Cardiac muscle cell (in vitro differentiated cells and primary cell): Measurements from ENCODE around the gene PP2D1. TPM values are rescaled to one million over a fixed set of nuclear protein-coding genes. Genes with fewer than 3 reads are reported as not detected.
A peak's percentile ranks its signal among the peaks of the same experiment; 100 is the strongest.

ENCODE experiments used
- DNase-seq, 2 donors: peaks; one replicate each; pipeline versions ENCODE4 v3.0.0 to v3.0.0-alpha.2; 2010 to 2017; ENCODE audit warnings: low read depth in 1 of 2, low spot score in 1 of 2
- H3K27ac ChIP-seq: fragments of 200-600 bp; sonication (generic); 2 replicates; pipeline ENCODE4 v1.5.1; 2016
- H3K27me3 ChIP-seq: fragments of 200-600 bp; sonication (generic); 2 replicates; pipeline ENCODE4 v1.6.0; 2016; ENCODE audit warnings: control low read depth
- H3K36me3 ChIP-seq: fragments of 200-600 bp; sonication (generic); 2 replicates; pipeline ENCODE4 v1.5.1; 2016; ENCODE audit warnings: control low read depth
- H3K4me1 ChIP-seq: fragments of 200-600 bp; sonication (generic); 2 replicates; pipeline ENCODE4 v1.8.1; 2017; ENCODE audit warnings: low read depth, mild to moderate bottlenecking, mixed run types
- H3K4me3 ChIP-seq: fragments of 200-600 bp; sonication (generic); 2 replicates; pipeline ENCODE4 v1.5.1; 2016; ENCODE audit warnings: mild to moderate bottlenecking
- H3K9me3 ChIP-seq: fragments of 200-600 bp; sonication (generic); 2 replicates; pipeline ENCODE4 v1.5.1; 2017; ENCODE audit warnings: low read depth, mild to moderate bottlenecking, control low read depth
- CTCF ChIP-seq: IDR thresholded peaks from 2 replicates; pipeline ENCODE4 v1.5.1; 2012; ENCODE audit warnings: low read depth, mild to moderate bottlenecking, low read length
- polyA plus RNA-seq: library from polyadenylated mRNA; unstranded; fragments of >200 nt; fragmentation: Nextera tagmentation; extraction: Ambion mirVana; gene quantifications from 2 replicates; pipeline ENCODE4 v1.2.1, GENCODE V29; 2016
- total RNA-seq: library from RNA; depleted of rRNA; stranded (reverse); fragments of >200 nt; gene quantifications from 2 replicates; pipeline ENCODE4 v1.2.3, GENCODE V29; 2016

The PP2D1 gene
- total and polyA plus RNA-seq, 2 experiments from 2014 or later, result 0.13 TPM; not detected in 1

DNA sequence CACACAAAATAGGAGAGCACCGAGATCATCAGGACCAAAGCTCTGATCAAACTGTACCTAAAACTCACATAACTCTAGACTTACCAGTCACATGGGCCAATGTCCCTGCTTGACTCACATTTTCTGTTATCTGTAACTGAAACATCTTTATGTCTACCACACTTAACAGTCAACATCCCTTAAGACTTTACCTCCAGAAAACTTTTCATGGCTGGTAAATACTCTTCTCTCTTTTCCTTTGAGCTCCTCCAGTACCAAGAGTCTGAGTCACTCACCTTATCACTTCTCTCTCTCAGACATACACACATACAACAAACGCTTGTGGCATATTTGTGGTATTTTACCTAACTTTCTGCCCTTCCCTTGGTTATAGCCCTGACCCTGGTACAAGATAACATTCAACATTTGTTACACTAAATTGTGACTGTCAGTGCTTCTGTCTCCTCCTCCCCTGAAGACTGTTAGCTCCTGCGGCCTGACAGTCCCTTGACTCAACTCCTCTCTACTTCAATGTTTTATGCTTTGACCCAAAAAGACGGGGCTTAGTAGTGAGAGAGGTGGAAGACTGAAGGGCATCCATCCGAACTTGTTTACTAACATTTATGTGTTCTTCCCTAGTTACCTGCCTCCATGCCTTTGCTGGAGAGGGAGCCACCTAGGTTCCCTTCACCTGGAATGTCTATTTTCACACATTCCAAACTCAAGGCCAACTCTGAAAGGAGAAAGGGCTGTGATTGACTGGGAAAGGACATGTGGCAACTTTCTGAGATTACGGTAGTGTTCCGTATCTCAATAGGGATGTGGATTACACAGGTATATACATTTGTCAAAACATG, 74.4 kb downstream of the PP2D1 start:
- H3K27ac ChIP-seq, result no peak overlapping the region
- H3K4me3 ChIP-seq, result no peak overlapping the region
- no peaks in the 10 kb centered on the region for H3K4me1 ChIP-seq
- DNase-seq, result peak in 1 of 2 donors; percentile 57
- H3K9me3 ChIP-seq, result no peaks in the 10 kb centered on the region
- TF ChIP-seq CTCF, result no peak
- H3K36me3 ChIP-seq, result no peaks in the 10 kb centered on the region
- H3K27me3 ChIP-seq, result no peaks in the 10 kb centered on the region

Other genes starting within 250 kb of the PP2D1 start
- 0.15 and 1.0 TPM in 2 replicates for gene EFHB, start 78.0 kb downstream of the PP2D1 start, total RNA-seq
- gene EFHB, start 78.0 kb downstream of the PP2D1 start, polyA plus RNA-seq, result 0.39 and 0.61 TPM in 2 replicates
- 40.7 and 55.7 TPM in 2 replicates for gene RAB5A, start 65.2 kb downstream of the PP2D1 start, total RNA-seq
- 56.1 and 62.4 TPM in 2 replicates for gene RAB5A, start 65.2 kb downstream of the PP2D1 start, polyA plus RNA-seq
- 10.0 and 13.7 TPM in 2 replicates for gene KAT2B, start 28.2 kb upstream of the PP2D1 start, total RNA-seq
- 17.3 and 18.6 TPM in 2 replicates for gene KAT2B, start 28.2 kb upstream of the PP2D1 start, polyA plus RNA-seq
- 2.4 and 11.4 TPM in 2 replicates for gene SGO1, start 173.9 kb upstream of the PP2D1 start, total RNA-seq
- gene SGO1, start 173.9 kb upstream of the PP2D1 start, polyA plus RNA-seq, result 10.1 and 30.6 TPM in 2 replicates